ENCODE data around the gene TSHZ2.
"Not testable (repeated sequence)": the region's sequence is repeated elsewhere in the genome, so short reads cannot be mapped to it uniquely, and the experiment has no call there.

The TSHZ2 gene

DNA sequence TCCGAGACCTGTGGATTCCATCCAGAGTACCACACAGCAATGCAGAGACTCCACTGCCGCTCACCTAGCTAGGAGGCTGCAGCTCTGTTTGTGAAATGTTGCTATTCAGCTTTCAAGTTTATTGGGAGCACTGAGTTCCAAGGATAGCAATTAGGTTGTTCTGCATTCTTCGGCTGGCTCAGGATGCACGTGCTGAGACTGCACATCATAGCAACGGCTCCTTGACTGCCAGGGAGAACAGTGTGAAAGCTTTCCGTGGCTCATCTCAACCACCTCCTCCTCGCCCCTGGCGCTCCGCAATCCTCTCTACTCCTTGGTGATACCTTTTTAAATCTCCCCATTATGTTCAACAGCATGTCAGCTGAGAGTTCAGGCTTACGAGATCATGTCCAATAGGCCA is 116.6 kb downstream of the TSHZ2 start:
- no peak for DNase-seq

- DNase-seq, result not testable (repeated sequence)
Measured at GRCh38 chr20:53089851-53090250, 117.7 kb downstream of the TSHZ2 start.

DNA sequence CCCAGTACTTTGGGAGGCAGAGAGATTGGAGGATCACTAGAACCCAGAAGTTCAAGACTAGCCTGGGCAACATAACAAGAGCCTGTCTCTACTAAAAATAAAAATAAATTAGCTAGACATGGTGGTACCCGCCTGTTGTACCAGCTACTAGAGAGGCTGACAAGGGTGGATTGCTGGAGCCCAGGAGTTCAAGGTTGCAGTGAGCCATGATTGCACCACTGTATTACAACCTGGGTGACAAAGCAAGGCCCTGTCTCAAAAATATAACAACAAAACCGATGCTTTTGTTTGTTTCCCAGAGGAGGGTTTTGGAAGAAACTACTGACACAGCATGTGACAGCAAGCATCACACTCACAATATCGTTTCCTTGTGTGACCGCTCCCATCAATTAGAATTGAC is 119.6 kb downstream of the TSHZ2 start:
- no peak for DNase-seq

DNA sequence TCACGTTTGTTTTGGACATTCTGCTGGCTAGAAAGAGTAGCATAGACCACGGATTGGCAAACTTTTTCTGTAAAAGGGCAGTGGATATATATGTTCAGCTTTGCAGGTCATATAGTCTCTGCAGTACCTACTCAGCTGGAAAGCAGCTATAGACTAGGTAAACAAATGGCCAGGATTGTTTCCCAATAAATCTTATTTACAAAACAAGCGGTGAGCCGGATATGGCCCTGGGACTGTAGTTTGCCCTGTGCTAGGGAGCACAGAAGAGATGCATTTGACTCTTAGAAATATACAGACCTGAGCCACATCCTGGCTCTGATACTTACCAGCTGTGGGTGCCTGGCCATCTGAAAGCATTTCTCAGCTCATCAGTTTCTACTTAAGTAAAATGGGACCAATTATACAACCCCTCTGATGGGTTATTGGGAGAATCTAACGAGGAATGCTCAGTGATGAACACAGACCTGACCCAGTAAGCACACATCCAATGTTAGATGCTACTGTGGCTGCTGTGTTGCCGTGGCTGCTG is 120.7 kb downstream of the TSHZ2 start:
- DNase-seq, result no peak

DNA sequence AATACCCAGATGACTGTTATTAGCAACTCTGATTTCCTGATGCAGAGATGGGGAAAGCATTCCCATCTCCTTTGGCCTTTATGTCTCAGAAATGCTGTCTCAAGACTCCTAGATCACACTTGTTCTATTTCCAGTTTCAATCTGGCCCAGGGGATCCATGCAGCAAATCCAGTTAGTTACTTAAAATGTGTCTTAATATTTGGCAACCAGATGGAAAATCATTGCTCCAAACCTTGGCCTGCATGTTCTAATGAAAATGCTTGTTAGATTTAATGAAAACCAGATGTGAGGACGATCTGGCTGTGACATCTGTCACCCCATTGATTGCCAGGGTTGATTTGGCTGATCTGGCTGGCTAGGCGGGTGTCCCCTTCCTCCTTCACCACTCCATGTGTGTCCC is 125.2 kb downstream of the TSHZ2 start:
- no peak for DNase-seq

GRCh38 chr20:53097791-53098190 is 125.6 kb downstream of the TSHZ2 start:
- DNase-seq, result no peak

DNA sequence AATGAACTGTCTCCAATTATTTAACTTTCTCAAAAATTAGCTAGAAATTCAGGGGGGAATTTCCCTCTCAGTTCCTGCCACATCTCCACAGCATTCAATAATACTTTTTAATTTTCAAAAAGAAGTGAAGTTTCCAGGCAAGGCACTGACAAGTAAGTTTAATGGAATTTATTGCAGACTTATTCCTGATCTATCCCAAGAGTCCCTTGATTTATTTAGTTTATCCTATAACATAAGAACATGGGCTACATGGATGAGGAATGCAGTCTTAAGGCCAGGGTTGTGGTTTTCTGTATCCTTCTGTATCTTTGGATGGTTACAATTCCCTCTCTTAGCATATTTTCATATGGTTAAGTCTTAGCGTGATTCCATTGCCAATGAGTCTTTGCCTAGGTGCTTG is 126.5 kb downstream of the TSHZ2 start:
- DNase-seq, result no peak

DNA sequence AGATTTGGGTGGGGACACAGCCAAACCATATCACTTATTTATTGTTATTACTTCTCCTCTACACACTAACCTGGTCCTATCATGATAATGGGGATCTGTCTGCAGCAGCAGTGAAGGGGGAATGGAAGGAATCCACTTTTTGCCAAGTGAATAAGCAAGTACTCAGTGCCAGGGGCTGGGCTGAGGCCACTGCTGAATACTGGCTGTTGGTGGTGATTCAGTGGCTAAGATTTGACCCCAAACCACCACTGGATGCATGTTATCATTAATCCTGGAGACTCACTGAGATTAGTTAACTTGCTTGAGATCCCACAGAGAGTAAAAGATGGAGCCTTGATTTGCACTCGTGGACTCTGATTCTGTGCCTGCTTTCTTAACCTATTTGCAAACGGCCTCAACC is 127.7 kb downstream of the TSHZ2 start:
- no peak for DNase-seq

GRCh38 chr20:53100476-53100911 is 128.3 kb downstream of the TSHZ2 start:
- DNase-seq, result no peak

GRCh38 chr20:53101992-53102760 is 130.0 kb downstream of the TSHZ2 start:
- DNase-seq, result no peak

GRCh38 chr20:53103124-53103523 is 131.0 kb downstream of the TSHZ2 start:
- DNase-seq, result no peak

DNA sequence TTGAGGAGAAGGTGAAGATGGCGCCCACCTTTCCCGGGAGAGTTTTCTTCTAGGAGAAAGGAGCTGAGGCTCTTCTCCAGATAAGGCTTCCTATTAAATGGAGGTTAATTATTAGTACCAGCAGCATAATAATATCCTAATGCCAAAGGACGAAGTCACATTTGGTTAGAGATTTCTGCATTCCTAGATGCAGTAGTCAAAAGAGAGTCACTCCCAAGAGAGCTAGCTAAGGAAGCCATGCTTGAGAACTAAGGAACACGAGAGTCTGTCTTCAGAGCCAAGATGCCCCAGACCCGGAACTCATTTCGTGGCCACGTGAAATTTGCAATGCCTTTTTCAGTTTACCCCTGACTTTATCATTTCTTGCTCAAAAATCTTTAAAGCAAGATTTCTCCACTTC is 132.7 kb downstream of the TSHZ2 start:
- no peak for DNase-seq

GRCh38 chr20:53116733-53117132 is 144.6 kb downstream of the TSHZ2 start:
- DNase-seq, result no peak

- DNase-seq, result no peak
Measured at GRCh38 chr20:53122853-53123252, 150.7 kb downstream of the TSHZ2 start.

GRCh38 chr20:53124075-53124551 is 152.0 kb downstream of the TSHZ2 start:
- no peak for DNase-seq

GRCh38 chr20:53124803-53125202 is 152.6 kb downstream of the TSHZ2 start:
- no peak for DNase-seq

- peak in 2 of 3 experiments; percentile 7 to 23 for DNase-seq
Measured at GRCh38 chr20:53126185-53126584, 154.0 kb downstream of the TSHZ2 start.

- no peak for DNase-seq
Measured at GRCh38 chr20:53127027-53127426, 154.9 kb downstream of the TSHZ2 start.

DNA sequence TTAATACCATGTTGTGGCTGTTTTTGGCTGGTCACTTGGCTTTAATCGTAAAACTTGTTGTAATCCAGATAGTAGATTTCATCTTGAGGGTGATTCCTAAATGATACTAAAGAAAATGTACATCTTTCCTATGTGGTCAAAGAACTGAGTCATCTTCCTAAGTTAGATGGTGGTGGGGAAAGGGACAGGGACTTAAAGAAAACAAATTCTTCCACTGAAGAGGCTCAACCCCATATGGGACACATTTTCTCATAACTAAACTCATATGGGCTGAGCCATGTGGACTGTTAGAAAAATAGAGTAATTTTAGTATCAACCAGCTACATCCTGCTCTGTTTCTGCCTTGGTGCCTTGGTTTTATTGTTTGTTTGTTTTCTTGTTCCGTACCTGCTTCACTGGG is 155.8 kb downstream of the TSHZ2 start:
- DNase-seq, result no peak

- no peak for DNase-seq
Measured at GRCh38 chr20:53129563-53129962, 157.4 kb downstream of the TSHZ2 start.

- DNase-seq, result no peak
Measured at GRCh38 chr20:53130795-53131194, 158.6 kb downstream of the TSHZ2 start.

- peak in 1 of 3 experiments; percentile 25 for DNase-seq
Measured at GRCh38 chr20:53133125-53133524, 161.0 kb downstream of the TSHZ2 start.

GRCh38 chr20:53133628-53134027 is 161.5 kb downstream of the TSHZ2 start:
- DNase-seq, result no peak

DNA sequence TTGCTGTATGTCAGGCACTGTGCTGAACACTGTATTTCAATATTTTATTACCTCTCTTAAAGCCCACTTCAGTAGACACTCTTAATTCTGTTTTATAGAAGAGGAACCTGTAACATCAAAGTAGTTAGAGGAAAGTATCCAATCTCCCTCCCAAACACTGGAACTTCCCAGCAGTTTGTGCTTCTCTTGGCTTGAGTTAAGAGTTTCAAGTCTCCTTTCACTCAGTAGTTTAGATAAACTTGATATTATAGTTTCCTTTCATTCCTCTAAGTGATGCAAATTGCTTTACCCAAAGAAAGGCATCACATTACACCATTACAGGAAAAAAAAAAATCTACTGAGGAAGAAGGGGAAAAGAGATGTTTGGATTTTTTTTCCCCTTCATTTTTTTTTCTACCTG is 164.3 kb downstream of the TSHZ2 start:
- no peak for DNase-seq
